Measurements from ENCODE around the gene NDUFC1. TPM values are rescaled to one million over a fixed set of nuclear protein-coding genes. Genes with fewer than 3 reads are reported as not detected.

NDUFC1 gene
- total RNA-seq, 2 donors from 2014 or later = 35.7 to 43.0 TPM

- Mint-ChIP-seq H3K36me3 (peaks cover 12% of the 10 kb centered on the region), H3K4me3 (no peak overlapping the region), H3K27ac (no peak overlapping the region), H3K4me1 (ENCODE audit: low read depth in 2 of 2) (peaks cover 15 to 16% of the 10 kb centered on the region in 2 donors), H3K27me3 (peaks cover 20 to 24% of the 10 kb centered on the region in 2 donors), H3K9me3 (no peaks in the 10 kb centered on the region)
- ATAC-seq (no peak), DNase-seq (ENCODE audit: low spot score) (no peak)
Measured at GRCh38 chr4:139282721-139283075, 19.6 kb downstream of the NDUFC1 start.

DNA sequence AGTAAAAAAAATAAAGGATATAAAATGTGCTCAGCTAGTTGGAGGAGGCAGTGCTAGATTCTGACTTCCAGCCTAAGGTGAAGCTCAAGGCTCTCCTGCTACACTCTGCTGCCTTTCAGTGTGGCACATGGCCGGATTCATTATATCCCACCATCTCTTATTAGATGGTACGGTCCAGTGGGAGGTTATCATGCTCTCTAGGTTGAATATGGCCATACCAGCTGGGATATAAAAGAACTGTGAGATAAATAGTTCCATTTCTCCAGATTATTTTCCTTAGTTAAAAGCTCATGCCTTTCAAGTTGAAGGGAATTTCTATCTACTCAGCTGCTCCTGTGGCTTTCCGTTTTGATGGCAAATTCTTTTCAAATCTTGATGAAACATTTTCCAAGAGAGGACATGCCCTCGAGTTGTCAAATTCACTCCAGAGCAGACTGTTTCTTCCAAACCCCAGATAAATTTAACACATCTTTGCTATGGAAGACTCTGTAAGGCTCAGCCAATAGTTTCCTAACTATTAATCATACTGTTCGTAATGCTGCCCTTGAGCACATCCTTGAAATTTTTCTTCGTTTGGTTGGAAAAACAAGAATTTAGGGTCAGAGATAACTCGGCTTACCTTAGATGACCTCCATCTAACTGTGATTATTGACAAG, 20.1 kb downstream of the NDUFC1 start:
- Mint-ChIP-seq H3K4me3 (no peak overlapping the region), H3K36me3 (peaks cover 12% of the 10 kb centered on the region), H3K27me3 (peaks cover 20 to 24% of the 10 kb centered on the region in 2 donors), H3K4me1 (ENCODE audit: low read depth in 2 of 2) (peaks cover 15 to 16% of the 10 kb centered on the region in 2 donors), H3K27ac (no peak overlapping the region), H3K9me3 (no peaks in the 10 kb centered on the region)
- DNase-seq (ENCODE audit: low spot score) (no peak), ATAC-seq (no peak)

GRCh38 chr4:139279760-139280620, 22.3 kb downstream of the NDUFC1 start, which contains the start of gene MGARP:
Gene MGARP, minus strand, starts transcription at chr4:139280225. Its CDS starts 67 bp downstream, at chr4:139280158.
- peak; percentile 61 for DNase-seq (ENCODE audit: low spot score)
- Mint-ChIP-seq H3K4me3 (peak within 1 kb of the TSS; percentile 86), H3K36me3 (peaks cover 6% of the 10 kb centered on the region), H3K27me3 (peaks cover 25 to 35% of the 10 kb centered on the region in 2 donors), H3K27ac (no peak within 1 kb of the TSS), H3K9me3 (no peaks in the 10 kb centered on the region), H3K4me1 (ENCODE audit: low read depth in 2 of 2) (peaks cover 15 to 16% of the 10 kb centered on the region in 2 donors)
- ATAC-seq = peak; percentile 78 to 79

- Mint-ChIP-seq H3K4me1 (ENCODE audit: low read depth in 2 of 2) (peaks cover 15 to 16% of the 10 kb centered on the region in 2 donors), H3K27me3 (peaks cover 25 to 37% of the 10 kb centered on the region in 2 donors), H3K36me3 (no peaks in the 10 kb centered on the region), H3K27ac (no peak overlapping the region), H3K4me3 (peak overlapping the region; percentile 86), H3K9me3 (no peaks in the 10 kb centered on the region)
- ATAC-seq = peak in 1 of 2 donors; percentile 57
- DNase-seq (ENCODE audit: low spot score) = no peak
Measured at GRCh38 chr4:139278912-139279759, 23.1 kb downstream of the NDUFC1 start.

DNA sequence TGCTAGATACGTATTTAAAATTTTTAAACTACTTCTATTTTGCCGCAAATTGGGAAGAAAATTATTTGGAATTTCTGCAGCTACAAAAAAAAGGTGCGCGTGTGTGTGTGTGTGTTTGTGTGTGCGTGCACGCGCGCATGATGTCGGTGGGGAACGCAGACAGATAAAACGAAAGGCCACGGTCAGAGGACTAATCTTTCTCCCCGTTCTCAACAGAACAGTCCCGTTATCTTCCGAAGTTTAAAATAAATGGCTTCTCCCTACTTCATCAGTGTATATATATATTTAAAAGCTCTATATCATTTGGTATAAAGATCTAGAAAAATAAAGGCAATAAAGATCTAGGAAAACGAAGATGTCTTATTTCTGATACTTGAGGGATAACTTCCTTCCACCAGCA, 23.8 kb downstream of the NDUFC1 start:
- Mint-ChIP-seq H3K9me3 (no peaks in the 10 kb centered on the region), H3K36me3 (no peaks in the 10 kb centered on the region), H3K4me3 (peak overlapping the region; percentile 86), H3K27ac (no peak overlapping the region), H3K27me3 (peaks cover 25 to 37% of the 10 kb centered on the region in 2 donors), H3K4me1 (ENCODE audit: low read depth in 2 of 2) (peaks cover 15 to 16% of the 10 kb centered on the region in 2 donors)
- no peak for ATAC-seq
- DNase-seq (ENCODE audit: low spot score) = no peak

DNA sequence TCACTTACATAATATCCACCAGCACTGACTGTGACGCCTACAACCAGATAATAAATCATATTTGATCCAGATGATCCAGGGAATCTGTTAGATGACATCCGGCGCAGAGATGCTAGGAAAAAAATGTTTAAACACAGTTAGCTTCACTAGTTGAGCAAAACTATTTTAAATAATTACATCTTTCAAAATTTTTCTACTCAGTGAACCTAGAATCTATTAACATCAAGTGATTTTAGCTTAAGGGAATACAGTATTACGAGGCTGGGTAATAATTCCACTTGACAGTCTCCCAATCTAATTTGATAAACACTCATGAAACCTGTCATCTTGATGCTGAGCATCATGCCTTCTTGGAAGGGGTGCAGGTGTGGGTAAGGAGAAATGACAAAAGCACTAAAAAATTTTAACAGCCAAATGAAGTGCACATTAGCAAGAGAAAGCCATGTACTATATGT, 27.0 kb downstream of the NDUFC1 start:
- no peak for ATAC-seq
- DNase-seq (ENCODE audit: low spot score) = no peak
- H3K4me3 Mint-ChIP-seq = no peak overlapping the region
- H3K4me1 Mint-ChIP-seq (ENCODE audit: low read depth in 2 of 2) = peaks cover 15 to 16% of the 10 kb centered on the region in 2 donors
- H3K36me3 Mint-ChIP-seq = no peaks in the 10 kb centered on the region
- H3K27ac Mint-ChIP-seq = no peak overlapping the region
- no peaks in the 10 kb centered on the region for H3K9me3 Mint-ChIP-seq
- peaks cover 22 to 33% of the 10 kb centered on the region in 2 donors for H3K27me3 Mint-ChIP-seq

- H3K4me1 Mint-ChIP-seq (ENCODE audit: low read depth in 2 of 2) = peaks cover 11 to 13% of the 10 kb centered on the region in 2 donors
- H3K9me3 Mint-ChIP-seq = no peaks in the 10 kb centered on the region
- ATAC-seq (no peak), DNase-seq (ENCODE audit: low spot score) (no peak)
- peaks cover 17 to 28% of the 10 kb centered on the region in 2 donors for H3K27me3 Mint-ChIP-seq
- H3K4me3 Mint-ChIP-seq = no peak overlapping the region
- no peak overlapping the region for H3K27ac Mint-ChIP-seq
- no peaks in the 10 kb centered on the region for H3K36me3 Mint-ChIP-seq
Measured at GRCh38 chr4:139274790-139275189, 27.5 kb downstream of the NDUFC1 start.

- no peak for ATAC-seq
- H3K9me3 Mint-ChIP-seq = no peaks in the 10 kb centered on the region
- no peak overlapping the region for H3K27ac Mint-ChIP-seq
- no peak overlapping the region for H3K4me3 Mint-ChIP-seq
- peaks cover 8 to 18% of the 10 kb centered on the region in 2 donors for H3K27me3 Mint-ChIP-seq
- no peaks in the 10 kb centered on the region for H3K36me3 Mint-ChIP-seq
- no peak for DNase-seq (ENCODE audit: low spot score)
- peaks cover 2 to 3% of the 10 kb centered on the region in 2 donors for H3K4me1 Mint-ChIP-seq (ENCODE audit: low read depth in 2 of 2)
Measured at GRCh38 chr4:139273835-139274234, 28.4 kb downstream of the NDUFC1 start.

- H3K4me3 Mint-ChIP-seq = peak overlapping the region; percentile 80
- H3K4me1 Mint-ChIP-seq (ENCODE audit: low read depth in 2 of 2) = peaks cover 16 to 28% of the 10 kb centered on the region in 2 donors
- no peaks in the 10 kb centered on the region for H3K27me3 Mint-ChIP-seq
Measured at GRCh38 chr4:139267301-139267700, 35.0 kb downstream of the NDUFC1 start.

GRCh38 chr4:139266583-139267257, 35.6 kb downstream of the NDUFC1 start:
- peak; percentile 91 for DNase-seq (ENCODE audit: low spot score)
- ATAC-seq = peak; percentile 99 to 100
- no peaks in the 10 kb centered on the region for H3K36me3 Mint-ChIP-seq
- peaks cover 16 to 28% of the 10 kb centered on the region in 2 donors for H3K4me1 Mint-ChIP-seq (ENCODE audit: low read depth in 2 of 2)
- peak overlapping the region; percentile 72 to 73 for H3K27ac Mint-ChIP-seq
- no peaks in the 10 kb centered on the region for H3K9me3 Mint-ChIP-seq
- H3K27me3 Mint-ChIP-seq = no peaks in the 10 kb centered on the region
- H3K4me3 Mint-ChIP-seq = peak overlapping the region; percentile 80

More at GRCh38 chr4:139267301-139267700, 35.0 kb downstream of the NDUFC1 start:
- H3K36me3 Mint-ChIP-seq = no peaks in the 10 kb centered on the region
- no peak for ATAC-seq
- H3K9me3 Mint-ChIP-seq = no peaks in the 10 kb centered on the region
- no peak for DNase-seq (ENCODE audit: low spot score)
- peak overlapping the region; percentile 72 to 73 for H3K27ac Mint-ChIP-seq

DNA sequence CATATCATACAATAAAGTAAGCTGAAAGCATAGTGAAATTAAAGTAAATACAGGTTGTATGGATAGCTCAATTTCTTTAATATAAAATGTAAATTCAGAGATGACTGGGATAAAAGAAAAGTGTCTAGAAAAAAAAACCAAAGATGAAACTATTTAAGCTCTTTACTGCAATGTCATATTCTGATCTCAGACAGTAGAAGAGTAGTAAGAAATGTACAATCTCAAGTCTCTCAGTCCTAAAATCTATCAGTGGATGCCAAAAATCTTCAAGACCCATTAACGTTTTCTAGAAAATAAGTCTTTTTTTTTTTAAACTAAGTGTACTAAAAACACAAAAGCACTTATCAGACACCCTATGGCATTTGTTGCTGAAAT, 36.1 kb downstream of the NDUFC1 start:
- peak overlapping the region; percentile 72 to 73 for H3K27ac Mint-ChIP-seq
- DNase-seq (ENCODE audit: low spot score) (no peak), ATAC-seq (peak in 1 of 2 donors; percentile 10)

DNA sequence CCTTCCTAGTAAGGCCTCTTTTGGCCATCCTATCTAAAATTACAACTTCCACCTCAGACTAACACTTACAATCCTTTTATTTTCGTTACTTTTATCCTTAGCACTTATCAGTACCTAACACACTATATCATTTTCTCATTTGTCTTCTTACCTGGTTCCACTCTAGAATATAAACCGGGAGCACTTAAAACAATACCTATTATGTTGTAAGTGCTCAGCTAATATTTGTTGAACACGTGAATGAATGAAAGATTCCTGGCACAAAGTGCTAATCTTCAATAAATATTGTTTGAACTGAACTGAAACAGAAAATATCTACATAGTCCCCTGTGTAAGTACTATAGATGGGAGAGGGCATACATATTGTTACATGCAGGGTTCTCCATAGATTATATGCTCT, 36.6 kb downstream of the NDUFC1 start:
- no peaks in the 10 kb centered on the region for H3K9me3 Mint-ChIP-seq
- H3K4me3 Mint-ChIP-seq = peak overlapping the region; percentile 80
- no peaks in the 10 kb centered on the region for H3K27me3 Mint-ChIP-seq
- peak overlapping the region; percentile 72 to 73 for H3K27ac Mint-ChIP-seq
- DNase-seq (ENCODE audit: low spot score) (no peak), ATAC-seq (no peak)
- H3K36me3 Mint-ChIP-seq = no peaks in the 10 kb centered on the region
- H3K4me1 Mint-ChIP-seq (ENCODE audit: low read depth in 2 of 2) = peaks cover 16 to 28% of the 10 kb centered on the region in 2 donors

More for the DNA sequence above, 36.1 kb downstream of the NDUFC1 start:
- H3K36me3 Mint-ChIP-seq = no peaks in the 10 kb centered on the region
- H3K4me1 Mint-ChIP-seq (ENCODE audit: low read depth in 2 of 2) = peaks cover 16 to 28% of the 10 kb centered on the region in 2 donors
- peak overlapping the region; percentile 80 for H3K4me3 Mint-ChIP-seq
- no peaks in the 10 kb centered on the region for H3K9me3 Mint-ChIP-seq
- no peaks in the 10 kb centered on the region for H3K27me3 Mint-ChIP-seq

GRCh38 chr4:139256349-139256748, 45.9 kb downstream of the NDUFC1 start:
- DNase-seq (ENCODE audit: low spot score) (no peak), ATAC-seq (no peak)
- H3K4me1 Mint-ChIP-seq (ENCODE audit: low read depth in 2 of 2) = no peaks in the 10 kb centered on the region
- H3K9me3 Mint-ChIP-seq = no peaks in the 10 kb centered on the region
- H3K27ac Mint-ChIP-seq = no peak overlapping the region
- no peaks in the 10 kb centered on the region for H3K27me3 Mint-ChIP-seq
- no peaks in the 10 kb centered on the region for H3K36me3 Mint-ChIP-seq
- no peak overlapping the region for H3K4me3 Mint-ChIP-seq

All from natural killer cell treated with Interleukin-12 subunit alpha and Interleukin-12 subunit beta and Interleukin-15 and Interleukin-18, amount 100 ng/mL, for 72 hours (primary cell).